IPS DF 6.9 (cell line): ENCODE measurements around the gene LGMN.
"Not testable (repeated sequence)": the region's sequence is repeated elsewhere in the genome, so short reads cannot be mapped to it uniquely, and the experiment has no call there.

ENCODE experiments used
- DNase-seq: peaks from one replicate; pipeline ENCODE4 v3.0.0-alpha.2; 2013; ENCODE audit warnings: low read depth, low spot score
- H3K27ac ChIP-seq: one replicate; pipeline ENCODE4 v1.5.1; 2013; ENCODE audit warnings: low read length, control low read depth
- H3K27me3 ChIP-seq: 2 replicates; pipeline ENCODE4 v1.6.1; 2013; ENCODE audit warnings: mild to moderate bottlenecking, low read length; ENCODE audit not compliant: control insufficient read depth, insufficient read depth
- H3K36me3 ChIP-seq: 2 replicates; pipeline ENCODE4 v1.6.1; 2013; ENCODE audit warnings: low read length; ENCODE audit not compliant: control insufficient read depth, insufficient read depth
- H3K4me1 ChIP-seq: 2 replicates; pipeline ENCODE4 v1.6.1; 2013; ENCODE audit warnings: low read length; ENCODE audit not compliant: control insufficient read depth, insufficient read depth
- H3K4me3 ChIP-seq: 2 replicates; pipeline ENCODE4 v1.5.1; 2013; ENCODE audit warnings: mild to moderate bottlenecking, low read length
- H3K9me3 ChIP-seq: 2 replicates; pipeline ENCODE4 v1.6.1; 2013; ENCODE audit warnings: low read length, inconsistent platforms; ENCODE audit not compliant: control insufficient read depth, insufficient read depth
- WGBS: extraction: QIAGEN DNeasy Blood & Tissue Kit; methylation state at CpG from one replicate; pipeline ENCODE4 v1.1.7; 2013; ENCODE audit warnings: mixed read lengths, missing lambda C conversion rate; ENCODE audit not compliant: insufficient read length, insufficient coverage; 5-methylcytosine and 5-hydroxymethylcytosine counted together

Gene LGMN

GRCh38 chr14:92726933-92727262, 21.5 kb downstream of the LGMN start:
- Histone ChIP-seq H3K4me3 (no peak overlapping the region), H3K9me3 (no peaks in the 10 kb centered on the region), H3K27me3 (no peaks in the 10 kb centered on the region), H3K4me1 (no peaks in the 10 kb centered on the region), H3K36me3 (peaks cover 4% of the 10 kb centered on the region; the same call in 1 of the 2 replicates), H3K27ac (no peak overlapping the region)
- no peak for DNase-seq
- no CpG with 5 or more reads among the region's 8 CpGs for WGBS

- Histone ChIP-seq H3K4me3 (no peak overlapping the region), H3K4me1 (no peaks in the 10 kb centered on the region), H3K27me3 (no peaks in the 10 kb centered on the region), H3K9me3 (no peaks in the 10 kb centered on the region), H3K36me3 (peaks cover 2% of the 10 kb centered on the region; the same call in 1 of the 2 replicates), H3K27ac (no peak overlapping the region)
- no peak for DNase-seq
- WGBS = no CpG with 5 or more reads among the region's 12 CpGs
Measured at GRCh38 chr14:92726135-92726932, 22.1 kb downstream of the LGMN start.

- H3K36me3 ChIP-seq = peaks cover 2% of the 10 kb centered on the region; the same call in 1 of the 2 replicates
- no peaks in the 10 kb centered on the region for H3K9me3 ChIP-seq
- WGBS = no CpG with 5 or more reads among the region's 14 CpGs
- H3K27ac ChIP-seq = no peak overlapping the region
- no peak for DNase-seq
- H3K4me3 ChIP-seq = no peak overlapping the region
- no peaks in the 10 kb centered on the region for H3K4me1 ChIP-seq
- H3K27me3 ChIP-seq = no peaks in the 10 kb centered on the region
Measured at GRCh38 chr14:92724516-92725340, 23.7 kb downstream of the LGMN start.

- Histone ChIP-seq H3K36me3 (no peaks in the 10 kb centered on the region; the same call in 1 of the 2 replicates), H3K4me1 (no peaks in the 10 kb centered on the region), H3K4me3 (no peak overlapping the region), H3K27ac (no peak overlapping the region), H3K27me3 (no peaks in the 10 kb centered on the region), H3K9me3 (no peaks in the 10 kb centered on the region)
- no peak for DNase-seq
- WGBS = no CpG with 5 or more reads among the region's 5 CpGs
Measured at GRCh38 chr14:92719890-92720323, 28.5 kb downstream of the LGMN start.

GRCh38 chr14:92719421-92719820, 29.0 kb downstream of the LGMN start:
- no peaks in the 10 kb centered on the region for H3K4me1 ChIP-seq
- no peaks in the 10 kb centered on the region for H3K9me3 ChIP-seq
- no peak overlapping the region for H3K27ac ChIP-seq
- no peaks in the 10 kb centered on the region for H3K27me3 ChIP-seq
- no CpG with 5 or more reads among the region's 2 CpGs for WGBS
- H3K36me3 ChIP-seq = no peaks in the 10 kb centered on the region; the same call in 1 of the 2 replicates
- no peak overlapping the region for H3K4me3 ChIP-seq
- DNase-seq = no peak

GRCh38 chr14:92718664-92719063, 29.8 kb downstream of the LGMN start:
- Histone ChIP-seq H3K27me3 (no peaks in the 10 kb centered on the region), H3K36me3 (no peaks in the 10 kb centered on the region; the same call in 1 of the 2 replicates), H3K9me3 (no peaks in the 10 kb centered on the region), H3K27ac (no peak overlapping the region), H3K4me3 (no peak overlapping the region), H3K4me1 (no peaks in the 10 kb centered on the region)
- WGBS = no CpG with 5 or more reads among the region's 8 CpGs
- DNase-seq = no peak

- H3K9me3 ChIP-seq = no peaks in the 10 kb centered on the region
- no peak overlapping the region for H3K4me3 ChIP-seq
- no peak for DNase-seq
- WGBS = no CpG with 5 or more reads among the region's 11 CpGs
- H3K27ac ChIP-seq = no peak overlapping the region
- H3K36me3 ChIP-seq = no peaks in the 10 kb centered on the region; the same call in 1 of the 2 replicates
- no peaks in the 10 kb centered on the region for H3K27me3 ChIP-seq
- H3K4me1 ChIP-seq = no peaks in the 10 kb centered on the region
Measured at GRCh38 chr14:92717571-92718042, 30.8 kb downstream of the LGMN start.

GRCh38 chr14:92716131-92716530, 32.3 kb downstream of the LGMN start:
- WGBS = no CpG with 5 or more reads among the region's 10 CpGs
- no peak overlapping the region for H3K27ac ChIP-seq
- DNase-seq = no peak
- no peaks in the 10 kb centered on the region for H3K27me3 ChIP-seq
- no peak overlapping the region for H3K4me3 ChIP-seq
- H3K4me1 ChIP-seq = no peaks in the 10 kb centered on the region
- no peaks in the 10 kb centered on the region for H3K9me3 ChIP-seq
- H3K36me3 ChIP-seq = peaks cover 6% of the 10 kb centered on the region; the same call in 1 of the 2 replicates

GRCh38 chr14:92714739-92715307, 33.6 kb downstream of the LGMN start:
- peaks cover 11% of the 10 kb centered on the region for H3K36me3 ChIP-seq
- no CpG with 5 or more reads among the region's 7 CpGs for WGBS
- not testable (repeated sequence) for H3K4me3 ChIP-seq, H3K27ac ChIP-seq, H3K9me3 ChIP-seq, H3K4me1 ChIP-seq, H3K27me3 ChIP-seq
- peak; percentile 55 for DNase-seq

GRCh38 chr14:92712654-92713051, 35.8 kb downstream of the LGMN start:
- DNase-seq = no peak
- Histone ChIP-seq H3K4me3 (no peak overlapping the region), H3K9me3 (no peaks in the 10 kb centered on the region), H3K27ac (no peak overlapping the region), H3K36me3 (peaks cover 13% of the 10 kb centered on the region), H3K4me1 (no peaks in the 10 kb centered on the region), H3K27me3 (no peaks in the 10 kb centered on the region; the same call in 1 of the 2 replicates)
- no CpG with 5 or more reads among the region's 8 CpGs for WGBS
